SU-DHL-6 (cell line): ENCODE results near the gene WIPF3.

Experiments used
- H2AFZ ChIP-seq: fragments of 200-600 bp; sonication (generic); 2 replicates; pipeline ENCODE4 v1.6.1; 2014; ENCODE audit warnings: low read depth, mild to moderate bottlenecking, moderate library complexity, mixed read lengths, antibody characterized with exemption, low read length; ENCODE audit not compliant: severe bottlenecking
- H3F3A ChIP-seq: fragments of 200-600 bp; shearing (Covaris generic); 2 replicates; pipeline ENCODE4 v1.6.0; 2016; ENCODE audit warnings: antibody characterized with exemption, mild to moderate bottlenecking; ENCODE audit not compliant: insufficient read depth
- H3K27ac ChIP-seq: fragments of 200-600 bp; sonication (generic); 2 replicates; pipeline ENCODE4 v1.5.1; 2016; ENCODE audit warnings: low read depth, mild to moderate bottlenecking, low read length, moderate library complexity, mixed read lengths
- H3K27me3 ChIP-seq: fragments of 200-600 bp; sonication (generic), shearing (Covaris generic); 2 replicates; pipeline ENCODE4 v1.6.0; 2014; ENCODE audit warnings: mild to moderate bottlenecking, low read length
- H3K36me3 ChIP-seq: fragments of 200-600 bp; sonication (generic); 2 replicates; pipeline ENCODE4 v1.6.1; 2014; ENCODE audit warnings: mild to moderate bottlenecking, low read length, mixed read lengths
- H3K4me2 ChIP-seq: fragments of 300-600, 200-600 bp; shearing (Covaris generic), sonication (generic); 2 replicates; pipeline ENCODE4 v1.6.0; 2014; ENCODE audit warnings: low read length, low read depth, mild to moderate bottlenecking; ENCODE audit not compliant: poor library complexity, severe bottlenecking
- H3K4me3 ChIP-seq: fragments of 200-600 bp; sonication (generic); 2 replicates; pipeline ENCODE4 v1.5.1; 2014; ENCODE audit warnings: antibody characterized with exemption, low read length, mild to moderate bottlenecking, mixed read lengths; ENCODE audit not compliant: insufficient read depth, poor library complexity, severe bottlenecking
- H3K79me2 ChIP-seq: fragments of 200-600 bp; sonication (generic); 2 replicates; pipeline ENCODE4 v1.6.1; 2014; ENCODE audit warnings: mild to moderate bottlenecking, low read length, moderate library complexity; ENCODE audit not compliant: insufficient read depth
- H3K9ac ChIP-seq: fragments of 200-600 bp; sonication (generic); 2 replicates; pipeline ENCODE4 v1.7.0; 2014; ENCODE audit warnings: mild to moderate bottlenecking, low read length
- H3K9me2 ChIP-seq: fragments of 200-600 bp; sonication (generic); replicated peaks from 2 replicates; pipeline ENCODE4 v1.6.1; 2014; ENCODE audit warnings: low read length; ENCODE audit not compliant: insufficient read depth
- H3K9me3 ChIP-seq: fragments of 200-600 bp; sonication (generic); 2 replicates; pipeline ENCODE4 v1.6.1; 2014; ENCODE audit warnings: low read length, mixed read lengths; ENCODE audit not compliant: insufficient read depth
- H4K20me1 ChIP-seq: fragments of 200-600 bp; sonication (generic); 2 replicates; pipeline ENCODE4 v1.6.1; 2014; ENCODE audit warnings: low read depth, mild to moderate bottlenecking, antibody characterized with exemption, low read length, moderate library complexity, mixed read lengths
- EZH2phosphoT487 ChIP-seq: fragments of 200-600 bp; sonication (generic), shearing (Covaris generic); conservative IDR thresholded peaks from 2 replicates; pipeline ENCODE4 v1.6.1; 2018; ENCODE audit warnings: mild to moderate bottlenecking, antibody characterized with exemption, low read length, moderate library complexity, mixed read lengths
- TF ChIP-seq, protein P1 (sequence below): fragments of 200-600 bp; sonication (generic); IDR thresholded peaks from one replicate; pipeline ENCODE4 v1.5.1; 2017; ENCODE audit warnings: antibody characterized with exemption, mild to moderate bottlenecking, low read length, moderate library complexity; ENCODE audit not compliant: insufficient read depth, poor library complexity, severe bottlenecking

Gene WIPF3

DNA sequence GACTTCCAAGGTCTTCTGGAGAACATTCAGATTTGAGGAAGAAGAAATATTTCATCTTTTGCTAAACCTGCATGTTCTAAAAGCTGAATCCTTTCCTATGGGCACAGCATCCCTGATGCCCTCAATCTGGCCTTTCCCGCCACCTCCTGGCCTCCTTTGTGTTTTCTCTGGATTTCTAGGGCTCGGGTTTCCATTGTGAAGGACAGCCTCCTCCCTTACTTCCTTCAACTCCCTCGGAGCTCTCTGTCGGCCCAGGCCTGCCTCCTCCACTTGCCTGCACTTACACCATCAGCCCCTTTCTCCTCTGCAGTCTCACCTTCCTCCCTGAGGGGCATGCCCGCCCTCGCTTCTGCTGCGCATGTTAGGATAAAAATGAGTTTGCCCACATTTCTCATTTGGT is 75.4 kb downstream of the WIPF3 start:
- no peaks in the 10 kb centered on the region for H3K79me2 ChIP-seq
- no peaks in the 10 kb centered on the region for H3K9me2 ChIP-seq
- H3K27me3 ChIP-seq: no peaks in the 10 kb centered on the region
- no peaks in the 10 kb centered on the region for H3F3A ChIP-seq
- H4K20me1 ChIP-seq: no peaks in the 10 kb centered on the region
- H3K36me3 ChIP-seq: no peaks in the 10 kb centered on the region
- no peak overlapping the region for H3K27ac ChIP-seq
- no peak overlapping the region for H3K9ac ChIP-seq
- H2AFZ ChIP-seq: no peak overlapping the region
- no peak overlapping the region for H3K4me2 ChIP-seq
- H3K4me3 ChIP-seq: no peak overlapping the region
- no peak for TF ChIP-seq EZH2phosphoT487
- TF ChIP-seq, protein P1, sequence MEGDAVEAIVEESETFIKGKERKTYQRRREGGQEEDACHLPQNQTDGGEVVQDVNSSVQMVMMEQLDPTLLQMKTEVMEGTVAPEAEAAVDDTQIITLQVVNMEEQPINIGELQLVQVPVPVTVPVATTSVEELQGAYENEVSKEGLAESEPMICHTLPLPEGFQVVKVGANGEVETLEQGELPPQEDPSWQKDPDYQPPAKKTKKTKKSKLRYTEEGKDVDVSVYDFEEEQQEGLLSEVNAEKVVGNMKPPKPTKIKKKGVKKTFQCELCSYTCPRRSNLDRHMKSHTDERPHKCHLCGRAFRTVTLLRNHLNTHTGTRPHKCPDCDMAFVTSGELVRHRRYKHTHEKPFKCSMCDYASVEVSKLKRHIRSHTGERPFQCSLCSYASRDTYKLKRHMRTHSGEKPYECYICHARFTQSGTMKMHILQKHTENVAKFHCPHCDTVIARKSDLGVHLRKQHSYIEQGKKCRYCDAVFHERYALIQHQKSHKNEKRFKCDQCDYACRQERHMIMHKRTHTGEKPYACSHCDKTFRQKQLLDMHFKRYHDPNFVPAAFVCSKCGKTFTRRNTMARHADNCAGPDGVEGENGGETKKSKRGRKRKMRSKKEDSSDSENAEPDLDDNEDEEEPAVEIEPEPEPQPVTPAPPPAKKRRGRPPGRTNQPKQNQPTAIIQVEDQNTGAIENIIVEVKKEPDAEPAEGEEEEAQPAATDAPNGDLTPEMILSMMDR: no peak
- H3K9me3 ChIP-seq: no peaks in the 10 kb centered on the region

DNA sequence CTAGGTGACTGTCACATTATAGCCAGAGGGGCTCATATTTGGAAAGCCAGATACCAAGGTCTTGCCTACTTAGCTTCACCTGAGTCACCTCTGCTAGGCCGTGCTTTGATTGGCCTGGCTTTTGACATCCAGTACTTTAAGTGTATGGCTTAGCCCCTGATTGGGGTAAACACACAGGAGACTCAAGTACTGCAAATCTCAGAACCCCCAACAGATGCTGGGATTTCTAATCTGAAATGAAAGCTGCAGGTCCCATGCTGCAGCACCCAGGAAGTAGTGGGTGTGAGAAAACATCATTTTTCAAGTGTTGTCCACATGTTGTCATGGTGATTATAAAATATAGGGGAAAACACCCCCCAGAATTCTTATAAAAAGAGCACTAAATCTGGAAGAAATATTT is 76.2 kb downstream of the WIPF3 start:
- Histone ChIP-seq H3F3A (no peaks in the 10 kb centered on the region), H3K36me3 (no peaks in the 10 kb centered on the region), H3K27me3 (no peaks in the 10 kb centered on the region), H3K4me2 (no peak overlapping the region), H3K9me3 (no peaks in the 10 kb centered on the region), H2AFZ (no peak overlapping the region), H4K20me1 (no peaks in the 10 kb centered on the region), H3K79me2 (no peaks in the 10 kb centered on the region), H3K9me2 (no peaks in the 10 kb centered on the region), H3K27ac (no peak overlapping the region), H3K4me3 (no peak overlapping the region), H3K9ac (no peak overlapping the region)
- no peak for TF ChIP-seq EZH2phosphoT487
- TF ChIP-seq, protein P1: no peak

DNA sequence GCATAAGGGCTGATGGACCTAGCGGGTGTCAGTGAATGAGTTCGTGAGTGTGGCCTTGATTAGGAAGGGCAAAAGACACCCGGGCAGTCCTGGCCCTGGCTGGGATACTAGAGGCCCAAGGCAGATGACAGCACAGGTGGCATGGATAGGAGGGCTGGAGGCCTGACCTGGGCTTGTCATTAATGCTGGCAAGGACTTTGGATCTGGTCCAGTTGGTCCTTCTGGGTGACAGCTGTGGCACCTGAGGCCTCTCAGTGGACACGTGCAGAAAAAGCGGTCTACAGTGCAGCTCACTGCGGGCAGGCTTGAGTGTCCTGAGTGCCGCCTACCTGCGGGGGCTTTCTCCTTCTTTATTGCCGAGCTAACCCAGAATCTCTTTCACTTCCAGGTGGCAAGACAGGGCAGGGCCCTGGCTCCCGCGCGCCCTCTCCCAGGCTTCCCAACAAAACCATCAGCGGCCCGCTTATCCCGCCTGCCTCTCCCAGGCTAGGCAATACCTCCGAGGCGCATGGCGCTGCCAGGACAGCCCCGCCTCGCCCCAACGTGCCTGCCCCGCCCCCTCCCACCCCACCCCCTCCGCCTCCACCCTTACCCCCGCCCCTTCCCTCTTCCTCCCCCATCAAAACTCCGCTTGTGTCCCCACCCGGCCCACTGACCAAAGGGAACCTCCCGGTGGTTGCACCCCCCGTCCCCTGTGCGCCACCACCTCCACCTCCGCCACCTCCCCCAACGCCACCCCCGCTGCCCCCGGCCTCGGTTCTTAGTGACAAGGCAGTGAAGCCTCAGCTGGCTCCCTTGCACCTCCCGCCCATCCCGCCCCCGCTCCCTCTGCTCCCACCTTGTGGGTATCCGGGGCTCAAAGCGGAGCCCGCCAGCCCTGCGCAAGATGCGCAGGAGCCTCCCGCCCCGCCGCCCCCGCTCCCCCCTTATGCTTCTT is 77.4 kb downstream of the WIPF3 start:
- Histone ChIP-seq H3F3A (no peaks in the 10 kb centered on the region), H3K36me3 (no peaks in the 10 kb centered on the region), H3K9me3 (no peaks in the 10 kb centered on the region), H3K4me3 (no peak overlapping the region), H3K4me2 (no peak overlapping the region), H3K27me3 (no peaks in the 10 kb centered on the region), H3K9ac (no peak overlapping the region), H3K27ac (no peak overlapping the region), H4K20me1 (no peaks in the 10 kb centered on the region), H3K9me2 (no peaks in the 10 kb centered on the region), H2AFZ (no peak overlapping the region), H3K79me2 (no peaks in the 10 kb centered on the region)
- TF ChIP-seq, protein P1: no peak
- TF ChIP-seq EZH2phosphoT487: no peak
